Thoracic aorta (tissue), 2 donors: ENCODE data around the gene PANX2. TPM values are rescaled to one million over a fixed set of nuclear protein-coding genes. Genes with fewer than 3 reads are reported as not detected.

ENCODE experiments used
- ATAC-seq: fragments of 150-250 bp; one replicate; pipeline ENCODE4 v1.8.0; 2017; ENCODE audit warnings: low read depth; ENCODE audit not compliant: insufficient number of reproducible peaks, low FRiP score
- DNase-seq: peaks from one replicate; pipeline ENCODE4 v3.0.0-alpha.2; 2020; ENCODE audit warnings: low spot score
- H3K27ac ChIP-seq, 2 donors: fragments of 200-600 bp; sonication (generic); 1 replicate in 1 of 2; 2 replicates in 1 of 2; pipeline ENCODE4 v1.5.1; 2016; ENCODE audit warnings: mild to moderate bottlenecking in 2 of 2, moderate library complexity in 2 of 2
- H3K27me3 ChIP-seq: fragments of 200-600 bp; sonication (generic); replicated peaks from 2 replicates; pipeline ENCODE4 v1.6.0; 2016; ENCODE audit warnings: mild to moderate bottlenecking; ENCODE audit not compliant: insufficient read depth
- H3K36me3 ChIP-seq: fragments of 200-600 bp; sonication (generic); one replicate; pipeline ENCODE4 v1.5.1; 2016
- H3K4me1 ChIP-seq, 2 donors: fragments of 200-600 bp; sonication (generic); 1 replicate in 1 of 2; 2 replicates in 1 of 2; pipeline versions ENCODE4 v1.5.1 to v1.6.0; 2016; ENCODE audit warnings: low read depth in 2 of 2, mild to moderate bottlenecking in 1 of 2; ENCODE audit not compliant: control insufficient read depth in 1 of 2
- H3K4me3 ChIP-seq: fragments of 200-600 bp; sonication (generic); 2 replicates; pipeline ENCODE4 v1.5.1; 2016; ENCODE audit warnings: mild to moderate bottlenecking
- H3K9me3 ChIP-seq: fragments of 200-600 bp; sonication (generic); 2 replicates; pipeline ENCODE4 v1.5.1; 2016
- CTCF ChIP-seq: fragments of 200-600 bp; sonication (generic); IDR thresholded peaks from one replicate; pipeline ENCODE4 v1.5.1; 2019; ENCODE audit warnings: antibody characterized with exemption
- total RNA-seq, 2 donors: library from RNA; depleted of rRNA; stranded (reverse); fragments of >200 nt; gene quantifications; one replicate each; pipeline versions ENCODE4 v1.1.0 to v1.2.3, GENCODE V29; 2016

Gene PANX2
- total RNA-seq, 2 donors from 2014 or later: 2.5 to 4.1 TPM

- Histone ChIP-seq H3K27me3 (no peaks in the 10 kb centered on the region), H3K27ac (no peak overlapping the region), H3K4me1 (peaks cover 4 to 27% of the 10 kb centered on the region in 2 donors), H3K4me3 (no peak overlapping the region), H3K9me3 (no peaks in the 10 kb centered on the region), H3K36me3 (no peaks in the 10 kb centered on the region)
- DNase-seq (no peak), ATAC-seq (no peak)
- TF ChIP-seq CTCF: no peak
These were observed 31.5 kb upstream of the PANX2 start for GRCh38 chr22:50138988-50139387.

GRCh38 chr22:50139843-50140415 lies 30.6 kb upstream of the PANX2 start:
- TF ChIP-seq CTCF: no peak
- H3K27ac ChIP-seq: no peak overlapping the region
- no peaks in the 10 kb centered on the region for H3K27me3 ChIP-seq
- DNase-seq (no peak), ATAC-seq (no peak)
- H3K36me3 ChIP-seq: no peaks in the 10 kb centered on the region
- H3K9me3 ChIP-seq: no peaks in the 10 kb centered on the region
- no peak overlapping the region for H3K4me3 ChIP-seq
- H3K4me1 ChIP-seq: peaks cover 4 to 27% of the 10 kb centered on the region in 2 donors

GRCh38 chr22:50140615-50141014 lies 29.9 kb upstream of the PANX2 start:
- Histone ChIP-seq H3K27me3 (no peaks in the 10 kb centered on the region), H3K4me3 (no peak overlapping the region), H3K27ac (no peak overlapping the region), H3K9me3 (no peaks in the 10 kb centered on the region), H3K4me1 (peaks cover 4 to 27% of the 10 kb centered on the region in 2 donors), H3K36me3 (no peaks in the 10 kb centered on the region)
- TF ChIP-seq CTCF: no peak
- DNase-seq (no peak), ATAC-seq (no peak)

- ATAC-seq (no peak), DNase-seq (no peak)
- Histone ChIP-seq H3K4me1 (peaks cover 4 to 22% of the 10 kb centered on the region in 2 donors), H3K27me3 (no peaks in the 10 kb centered on the region), H3K9me3 (no peaks in the 10 kb centered on the region), H3K4me3 (no peak overlapping the region), H3K27ac (no peak overlapping the region), H3K36me3 (no peaks in the 10 kb centered on the region)
- TF ChIP-seq CTCF: no peak
These were observed 29.1 kb upstream of the PANX2 start for GRCh38 chr22:50141462-50141861.

GRCh38 chr22:50141891-50142363 lies 28.6 kb upstream of the PANX2 start:
- Histone ChIP-seq H3K27ac (no peak overlapping the region), H3K36me3 (no peaks in the 10 kb centered on the region), H3K27me3 (no peaks in the 10 kb centered on the region), H3K4me3 (no peak overlapping the region), H3K9me3 (no peaks in the 10 kb centered on the region), H3K4me1 (peaks cover 4 to 17% of the 10 kb centered on the region in 2 donors)
- no peak for TF ChIP-seq CTCF
- DNase-seq (no peak), ATAC-seq (no peak)
